GM19023 (cell line): ENCODE results near the gene PFKFB3.
"Not testable (repeated sequence)": the region's sequence is repeated elsewhere in the genome, so short reads cannot be mapped to it uniquely, and the experiment has no call there.

ENCODE experiments used
- ATAC-seq: cut with Tn5 transposase; IDR thresholded peaks from one replicate; pipeline ENCODE4 v1.9.1; 2021; ENCODE audit warnings: mild to moderate bottlenecking, moderate library complexity; ENCODE audit not compliant: unreplicated experiment

The PFKFB3 gene

DNA sequence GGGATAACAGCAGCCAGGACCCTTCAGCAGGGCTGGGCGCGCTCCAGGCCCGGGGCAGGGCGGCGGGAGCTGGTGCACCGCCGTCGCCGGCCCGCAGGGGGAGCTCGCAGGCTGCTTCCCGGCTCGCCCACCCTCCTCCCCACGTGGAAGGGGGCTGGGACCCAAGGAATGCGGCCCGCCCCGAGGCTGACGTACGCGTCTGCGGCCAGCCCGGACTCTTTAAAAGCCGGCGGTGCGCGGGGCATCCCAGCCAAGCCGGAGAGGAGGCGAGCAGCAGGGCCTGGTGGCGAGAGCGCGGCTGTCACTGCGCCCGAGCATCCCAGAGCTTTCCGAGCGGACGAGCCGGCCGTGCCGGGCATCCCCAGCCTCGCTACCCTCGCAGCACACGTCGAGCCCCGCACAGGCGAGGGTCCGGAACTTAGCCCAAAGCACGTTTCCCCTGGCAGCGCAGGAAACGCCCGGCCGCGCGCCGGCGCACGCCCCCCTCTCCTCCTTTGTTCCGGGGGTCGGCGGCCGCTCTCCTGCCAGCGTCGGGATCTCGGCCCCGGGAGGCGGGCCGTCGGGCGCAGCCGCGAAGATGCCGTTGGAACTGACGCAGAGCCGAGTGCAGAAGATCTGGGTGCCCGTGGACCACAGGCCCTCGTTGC is at the start of gene PFKFB3:
TSS of gene PFKFB3 (plus strand) at position 249 of the 647 bp plus-strand sequence. CDS start at position 578, 329 bp downstream.
- ATAC-seq, result peak; percentile 68

DNA sequence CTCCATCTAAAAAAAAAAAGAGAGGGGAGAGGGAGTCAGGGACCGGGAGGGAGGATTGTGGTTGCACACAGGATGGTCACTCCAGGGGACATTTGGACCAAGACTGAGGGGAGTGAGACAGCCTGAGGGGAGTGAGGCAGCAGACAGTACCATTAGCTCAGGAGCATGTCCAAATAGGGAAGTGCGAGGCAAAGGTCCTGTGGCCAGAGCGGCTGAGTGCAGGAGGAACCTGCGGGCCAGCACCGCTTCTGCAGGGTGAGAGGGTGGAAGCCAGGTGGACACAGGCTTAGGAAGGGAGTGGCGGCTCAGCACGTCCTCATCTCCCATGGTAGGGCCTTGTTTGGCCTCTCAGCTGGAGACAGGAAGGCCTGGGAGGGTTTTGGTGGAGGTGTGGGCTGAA is 48.9 kb upstream of the PFKFB3 start:
- no peak for ATAC-seq

DNA sequence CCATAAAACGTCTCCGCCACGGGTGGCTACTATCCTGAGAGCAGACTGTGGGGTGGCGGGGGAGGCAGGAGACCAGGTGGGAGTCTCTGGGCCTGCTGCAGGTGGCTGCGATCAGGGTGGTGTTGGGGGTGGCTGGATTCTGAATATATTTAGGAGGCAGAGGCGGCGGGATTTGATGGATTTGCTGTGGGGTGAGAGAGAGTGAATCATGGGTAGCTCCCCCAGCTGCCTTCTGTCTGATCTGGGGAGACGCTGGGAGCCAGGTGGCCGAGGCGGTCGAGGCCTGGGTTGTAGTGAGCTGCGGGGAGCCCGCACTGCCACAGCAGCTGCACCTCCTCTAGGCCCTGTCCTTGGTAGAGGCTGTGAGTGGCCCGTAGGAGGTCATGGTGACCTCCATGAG is 48.2 kb upstream of the PFKFB3 start:
- no peak for ATAC-seq

DNA sequence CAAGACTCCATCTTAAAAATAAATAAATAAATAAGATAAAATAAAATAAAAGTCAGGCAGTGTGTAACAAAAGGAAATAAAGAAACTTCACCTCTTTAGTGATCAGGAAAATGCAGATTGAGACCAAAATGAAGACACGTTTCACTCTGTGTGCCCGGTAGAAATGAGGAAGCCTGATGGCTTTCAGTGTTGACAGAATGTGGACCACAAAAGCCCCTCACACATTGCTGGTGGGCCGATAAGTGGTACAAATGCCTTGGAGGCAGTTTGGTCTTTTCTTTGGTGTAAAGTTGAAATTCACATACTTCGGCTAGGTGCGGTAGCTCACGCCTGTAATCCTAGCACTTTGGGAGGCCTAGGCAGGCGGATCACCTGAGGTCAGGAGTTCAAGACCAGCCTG is 44.5 kb upstream of the PFKFB3 start:
- no peak for ATAC-seq

DNA sequence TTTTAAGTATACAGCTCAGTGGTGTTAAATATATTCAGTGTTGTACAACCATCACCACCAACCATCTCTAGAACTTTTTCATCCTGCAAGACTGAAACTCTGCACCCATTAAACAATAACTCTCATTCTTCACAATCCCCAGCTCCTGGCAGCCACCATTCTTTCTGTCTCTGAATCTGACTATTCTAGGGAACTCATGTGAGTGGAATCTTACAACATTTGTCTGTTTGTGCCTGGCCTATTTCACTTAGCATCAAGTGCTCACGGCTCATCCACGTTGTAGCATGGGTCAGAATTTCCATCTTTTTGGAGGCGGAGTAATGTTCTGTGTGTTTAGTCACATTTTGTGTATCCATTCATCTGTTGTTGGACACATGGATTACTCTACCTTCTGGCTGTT is 40.8 kb upstream of the PFKFB3 start:
- no peak for ATAC-seq

DNA sequence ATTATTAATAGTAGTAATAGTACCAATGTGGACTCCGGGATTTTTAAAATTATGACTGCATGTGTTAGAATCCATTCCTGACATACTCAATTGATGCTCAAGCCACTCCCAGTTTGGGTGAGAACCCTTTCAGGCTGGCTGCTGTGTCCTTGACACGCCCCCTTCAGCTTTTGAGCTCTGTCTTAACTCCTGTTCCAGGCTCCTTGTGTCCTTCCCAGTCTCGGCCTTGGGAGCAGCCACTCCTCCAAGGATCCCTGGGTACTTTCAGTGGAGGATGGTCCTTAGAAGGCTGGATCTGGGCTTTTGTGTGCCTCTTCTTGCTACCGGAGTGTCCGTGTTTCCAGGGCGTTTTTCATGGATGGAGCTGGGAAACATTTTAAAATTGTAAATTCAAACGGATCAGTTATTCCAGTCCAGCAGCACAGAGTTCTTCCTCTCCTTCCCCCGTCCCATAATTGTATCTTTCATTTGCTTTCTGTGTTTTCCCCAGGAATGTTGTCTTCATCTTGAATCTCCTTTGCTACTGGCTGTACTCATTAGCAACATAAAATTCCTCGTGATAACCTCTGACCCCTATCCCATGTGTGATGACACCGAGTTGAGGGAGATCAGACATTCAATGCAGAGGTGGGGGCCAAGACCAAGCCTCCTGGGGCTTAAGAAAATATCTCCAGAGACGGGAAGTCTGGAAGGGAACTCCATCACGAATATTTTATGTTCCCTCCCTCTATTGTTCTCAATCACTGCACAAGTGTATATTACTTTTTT is 40.0 kb upstream of the PFKFB3 start:
- no peak for ATAC-seq

DNA sequence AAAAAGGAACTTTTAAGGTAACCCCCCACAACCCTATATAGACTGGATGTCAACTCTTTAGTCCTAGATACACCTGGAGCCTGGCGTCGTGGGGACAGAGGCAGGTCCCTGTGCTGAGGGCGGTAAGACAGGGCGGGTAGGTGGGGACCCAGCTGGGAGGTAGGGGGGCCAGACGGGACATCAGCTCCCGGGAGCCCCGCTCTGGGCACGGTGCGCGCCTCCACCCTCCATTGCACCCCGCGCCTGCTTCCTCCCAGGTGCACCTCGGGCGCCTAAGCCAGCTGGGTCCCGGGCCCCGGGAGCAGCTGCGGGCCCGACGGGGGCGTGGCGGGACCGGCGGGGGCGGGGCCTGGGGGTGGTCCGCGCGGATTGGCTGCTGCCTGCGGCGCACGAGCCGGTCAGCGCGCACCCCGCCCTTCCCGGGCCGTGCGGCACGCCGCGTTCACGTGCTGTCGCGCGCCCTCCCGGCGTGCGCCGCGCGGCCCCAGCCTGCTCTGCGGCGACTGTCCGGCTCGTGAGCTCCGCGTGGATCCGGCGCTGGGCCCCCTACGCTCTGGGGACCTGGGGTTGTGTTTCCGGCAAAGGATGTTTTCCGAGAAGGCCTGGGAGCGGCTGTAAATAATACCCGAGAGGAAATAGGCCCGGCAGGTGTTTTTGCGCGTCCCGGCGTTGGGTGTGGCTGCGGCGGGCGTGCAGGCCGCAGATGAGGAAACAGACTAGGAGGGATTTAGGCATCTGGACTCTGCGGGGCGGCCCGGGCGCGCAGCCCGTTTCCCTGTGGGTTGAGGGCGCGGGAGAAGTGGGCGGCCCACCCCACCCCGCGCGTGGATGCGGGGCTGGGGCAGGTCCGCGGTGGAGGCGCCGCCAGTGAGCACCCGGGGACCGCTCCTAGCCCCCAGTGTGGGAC is 39.1 kb upstream of the PFKFB3 start:
- peak; percentile 96 for ATAC-seq

DNA sequence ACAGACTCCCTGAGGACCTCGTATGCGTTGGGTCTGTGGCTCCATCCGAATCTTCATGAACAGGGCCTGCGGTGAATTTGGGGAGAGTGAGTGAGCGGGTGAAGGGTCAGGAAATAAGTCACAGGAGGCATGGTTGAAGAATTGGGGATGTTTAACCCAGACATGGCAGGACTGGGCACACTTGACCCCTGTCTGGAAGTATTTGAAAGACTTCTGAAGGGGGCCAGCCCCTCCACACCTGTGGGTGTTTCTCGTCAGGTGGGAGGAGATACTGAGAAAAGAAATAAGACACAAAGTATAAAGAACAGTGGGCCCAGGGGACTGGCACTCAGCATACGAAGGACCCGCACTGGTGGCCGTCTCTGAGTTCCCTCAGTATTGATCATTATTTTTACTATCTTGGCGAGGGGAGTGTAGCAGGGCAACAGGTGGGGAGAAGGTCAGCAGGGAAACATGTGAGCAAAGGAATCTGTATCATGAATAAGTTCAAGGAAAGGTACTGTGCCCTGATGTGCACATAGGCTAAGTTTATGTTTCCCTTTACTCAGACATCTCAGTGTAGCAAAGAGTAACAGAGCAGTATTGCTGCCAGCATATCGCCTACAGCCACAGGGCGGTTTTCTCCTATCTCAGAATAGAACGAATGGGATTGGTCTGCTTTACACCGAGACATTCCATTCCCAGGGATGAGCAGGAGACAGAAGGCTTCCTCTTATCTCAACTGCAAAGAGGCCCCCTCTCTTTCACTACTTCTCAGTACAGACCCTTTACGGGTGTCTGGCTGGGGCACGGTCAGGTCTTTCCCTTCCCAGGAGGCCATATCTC is 38.2 kb upstream of the PFKFB3 start:
- ATAC-seq, result no peak

DNA sequence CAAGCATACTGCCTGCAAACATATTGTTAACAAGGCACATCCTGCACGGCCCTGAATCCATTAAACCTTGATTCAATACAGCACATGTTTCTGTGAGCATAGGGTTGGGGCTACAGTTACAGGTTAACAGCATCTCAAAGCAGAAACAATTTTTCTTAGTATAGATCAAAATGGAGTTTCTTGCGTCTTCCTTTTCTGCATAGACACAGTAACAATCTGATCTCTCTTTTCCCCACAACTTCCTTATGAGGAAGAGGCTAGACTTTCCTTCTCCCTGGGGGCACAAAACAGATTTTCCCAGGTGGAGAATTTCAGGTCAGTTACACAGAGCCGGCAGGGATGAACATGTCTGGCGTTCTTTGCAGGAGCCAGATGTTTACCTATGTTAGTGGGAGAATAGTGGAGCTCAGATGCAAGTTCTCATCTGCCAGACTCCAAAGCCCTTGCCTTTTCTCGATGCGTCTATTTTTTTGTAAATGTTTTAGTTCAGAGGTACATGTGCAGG is 37.5 kb upstream of the PFKFB3 start:
- no peak for ATAC-seq

DNA sequence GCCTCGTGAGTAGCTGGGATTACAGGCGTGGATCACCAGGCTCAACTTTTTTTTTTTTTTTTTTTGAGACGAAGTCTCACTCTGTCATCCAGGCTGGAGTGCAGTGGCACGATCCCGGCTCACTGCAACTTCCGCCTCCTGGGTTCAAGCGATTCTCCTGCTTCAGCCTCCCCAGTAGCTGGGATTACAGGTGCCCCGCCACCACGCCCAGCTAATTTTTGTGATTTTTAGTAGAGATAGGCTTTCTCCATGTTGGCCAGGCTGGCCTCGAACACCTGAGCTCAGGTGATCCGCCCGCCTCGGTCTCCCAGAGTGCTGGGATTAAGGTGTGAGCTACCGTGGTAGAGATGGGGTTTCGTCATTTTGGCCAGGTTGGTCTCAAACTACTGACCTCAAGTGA is 36.8 kb upstream of the PFKFB3 start:
- not testable (repeated sequence) for ATAC-seq

DNA sequence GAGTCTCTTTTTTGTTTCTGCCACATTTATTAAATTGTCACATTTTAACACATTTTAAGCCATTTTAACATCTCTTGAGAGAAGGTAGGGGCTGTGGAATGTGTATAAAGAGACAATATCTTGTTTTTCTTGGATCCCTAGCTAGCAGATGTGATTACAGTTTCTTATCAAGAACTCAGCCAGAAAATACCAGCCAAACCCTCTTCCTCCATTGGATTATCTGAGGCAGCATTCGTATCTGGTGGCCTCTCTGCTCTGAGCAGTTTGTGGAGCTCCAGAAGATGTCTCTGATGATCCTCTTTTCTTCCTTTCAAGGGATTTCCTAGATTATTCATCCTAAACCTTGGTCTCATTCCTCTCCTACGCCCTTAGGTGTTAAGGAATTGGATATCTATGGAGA is 35.3 kb upstream of the PFKFB3 start:
- no peak for ATAC-seq

DNA sequence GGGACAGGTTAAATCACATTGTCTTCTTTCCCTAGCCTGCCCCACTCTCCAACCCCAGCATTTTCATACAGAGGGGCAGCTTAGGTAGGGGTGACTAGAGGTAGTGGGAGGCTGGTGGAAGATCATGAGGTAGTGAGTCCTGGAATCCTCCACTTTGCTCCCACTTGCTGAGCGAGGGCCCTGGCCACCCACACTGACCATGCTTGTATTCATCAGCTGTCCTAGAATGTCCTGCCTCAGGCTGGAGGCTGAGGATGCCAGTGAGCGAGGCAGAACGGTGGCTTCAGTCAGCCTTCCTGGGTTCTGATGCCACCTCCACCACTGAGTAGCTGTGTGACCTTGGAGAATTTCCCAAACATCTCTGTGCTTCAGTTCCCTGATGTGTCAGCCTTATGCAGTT is 34.6 kb upstream of the PFKFB3 start:
- ATAC-seq, result no peak

DNA sequence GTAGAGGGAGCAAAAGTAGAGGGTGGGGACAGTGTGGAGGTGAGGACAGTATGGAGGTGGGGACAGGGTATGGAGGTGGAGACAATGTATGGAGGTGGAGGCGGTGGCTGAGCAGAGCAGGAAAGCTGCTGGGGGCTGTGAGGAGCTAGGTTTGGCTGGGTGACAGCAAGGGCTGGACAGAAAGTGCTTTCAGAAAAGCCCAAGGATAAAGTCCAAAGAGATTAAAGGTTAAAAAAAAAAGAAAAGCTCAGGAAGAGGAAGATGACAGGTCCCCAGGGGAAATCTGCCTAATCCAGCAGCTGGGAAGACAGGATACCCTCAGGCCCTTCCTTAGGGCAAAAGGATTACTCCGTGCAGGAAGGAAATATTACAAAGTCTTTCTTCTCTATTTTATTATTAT is 32.1 kb upstream of the PFKFB3 start:
- ATAC-seq, result no peak

DNA sequence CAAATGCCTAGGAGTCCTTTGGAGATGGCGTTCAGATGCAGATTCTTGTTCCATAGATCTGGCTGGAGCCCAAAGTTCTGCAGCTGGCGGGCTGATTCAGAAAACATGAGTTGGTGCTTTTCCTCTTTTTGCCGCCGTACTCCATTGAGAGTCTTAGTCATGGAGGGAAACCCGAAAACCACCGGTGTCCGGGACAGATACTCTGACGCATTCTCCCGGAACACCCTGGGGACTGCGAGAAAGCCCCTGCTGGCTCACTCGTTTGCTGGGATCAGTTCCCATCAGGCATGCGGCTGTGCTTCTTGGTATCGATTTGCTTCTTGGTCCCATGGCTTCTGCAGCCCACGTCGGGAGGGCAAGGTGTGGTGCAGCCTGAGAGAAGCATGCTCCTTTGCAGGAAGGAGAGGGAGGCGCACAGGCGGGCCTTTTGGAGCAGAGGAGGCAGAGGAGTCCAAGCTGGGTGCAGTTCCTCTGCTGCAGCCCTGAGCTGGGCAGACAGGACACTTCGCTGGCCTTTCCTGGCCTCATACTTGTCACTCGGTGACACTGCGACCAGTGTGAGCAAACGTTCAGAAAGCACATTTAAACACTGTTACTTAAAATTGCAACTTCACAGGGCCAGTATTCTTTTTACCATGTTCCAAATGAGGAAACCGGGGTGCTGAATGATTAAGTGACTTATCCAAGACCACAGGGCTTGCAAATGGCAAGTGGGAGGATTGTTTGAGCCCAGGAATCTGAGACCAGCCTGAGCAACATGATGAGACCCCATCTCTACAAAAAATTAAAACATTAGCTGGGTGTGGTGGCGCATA is 30.6 kb upstream of the PFKFB3 start:
- no peak for ATAC-seq

DNA sequence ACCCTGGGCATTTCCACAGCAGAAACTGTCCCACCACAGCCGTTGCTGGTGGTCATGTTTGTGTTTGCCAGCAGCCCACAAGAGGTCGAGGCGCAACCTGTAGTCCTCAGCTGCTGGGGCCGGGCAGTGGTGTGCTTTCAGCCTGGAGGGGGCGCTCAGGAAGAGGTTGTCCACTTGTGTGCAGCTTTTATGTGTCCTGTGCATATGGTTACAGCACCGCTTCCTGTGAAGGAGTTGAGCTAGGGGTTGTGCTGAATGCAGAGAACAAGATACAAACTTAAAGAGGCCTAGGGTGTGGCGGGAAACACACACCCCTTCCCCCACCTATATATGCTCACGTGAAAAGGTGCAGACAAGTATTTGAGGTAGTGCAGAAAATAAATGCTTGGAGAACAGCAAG is 29.5 kb upstream of the PFKFB3 start:
- no peak for ATAC-seq

DNA sequence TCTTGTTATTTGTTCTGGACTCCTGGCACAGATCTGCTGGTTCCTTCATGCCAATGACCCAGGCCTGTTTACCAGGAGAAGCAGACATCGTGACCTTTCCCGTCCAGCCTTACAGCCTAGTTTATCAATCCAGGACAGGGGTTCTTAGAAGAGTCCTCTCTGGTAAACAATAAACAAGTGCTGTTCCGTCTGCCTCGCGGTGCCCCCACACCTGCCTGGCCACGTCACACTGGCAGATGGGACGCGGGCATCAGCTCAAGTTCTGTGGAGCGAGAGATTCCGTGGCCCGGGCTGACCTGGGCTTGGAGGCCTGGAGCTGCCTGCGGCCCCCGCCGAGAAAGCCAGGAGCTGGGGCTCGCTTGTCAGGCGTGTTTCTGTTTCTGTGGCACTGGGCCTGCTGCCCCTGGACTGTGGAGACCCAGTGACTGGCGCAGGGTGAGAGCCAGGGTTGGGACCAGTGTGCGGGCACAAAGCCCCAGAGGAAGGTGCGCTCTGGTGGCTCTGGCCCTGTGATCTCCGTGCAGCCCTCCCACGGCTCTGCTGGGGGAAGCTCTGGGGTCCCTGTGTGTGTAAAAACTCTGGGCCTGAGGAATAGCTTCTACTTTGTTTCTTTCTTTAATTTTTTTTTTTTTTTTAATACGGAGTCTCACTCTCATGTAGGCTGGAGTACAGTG is 28.4 kb upstream of the PFKFB3 start:
- ATAC-seq, result no peak

DNA sequence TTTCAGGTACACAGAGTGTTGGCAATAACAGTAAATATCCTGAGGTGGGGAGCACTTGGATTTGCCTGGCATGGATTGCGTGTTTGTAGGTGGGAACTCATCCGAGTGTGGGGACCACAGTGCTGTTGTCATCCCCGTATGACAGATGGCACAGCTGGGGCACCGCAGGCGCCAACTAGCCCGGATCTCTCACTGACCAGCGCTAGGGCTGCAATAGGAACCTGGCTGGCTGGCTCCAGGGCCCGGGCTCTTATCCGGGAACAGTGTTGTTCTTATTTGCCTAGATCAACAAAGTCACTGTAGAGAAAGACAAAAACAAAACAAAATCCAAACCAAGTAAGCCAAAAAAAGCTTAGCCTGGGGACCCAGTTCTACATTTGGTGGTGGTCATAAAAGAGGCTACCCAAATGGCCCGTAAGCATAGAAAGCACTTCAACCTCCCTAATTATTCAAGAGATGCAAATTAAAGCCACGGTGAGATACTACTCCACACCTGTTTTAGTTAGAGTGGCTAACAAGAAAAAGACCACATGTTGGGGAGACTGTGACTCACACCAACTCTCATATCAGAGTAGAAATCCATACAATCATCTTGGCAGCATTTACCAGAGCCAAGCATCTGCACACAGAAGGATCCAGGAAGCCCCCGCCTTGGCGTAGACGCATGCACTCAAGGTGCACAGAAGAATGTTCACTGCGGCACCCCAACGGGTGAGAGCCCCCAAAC is 27.2 kb upstream of the PFKFB3 start:
- no peak for ATAC-seq

DNA sequence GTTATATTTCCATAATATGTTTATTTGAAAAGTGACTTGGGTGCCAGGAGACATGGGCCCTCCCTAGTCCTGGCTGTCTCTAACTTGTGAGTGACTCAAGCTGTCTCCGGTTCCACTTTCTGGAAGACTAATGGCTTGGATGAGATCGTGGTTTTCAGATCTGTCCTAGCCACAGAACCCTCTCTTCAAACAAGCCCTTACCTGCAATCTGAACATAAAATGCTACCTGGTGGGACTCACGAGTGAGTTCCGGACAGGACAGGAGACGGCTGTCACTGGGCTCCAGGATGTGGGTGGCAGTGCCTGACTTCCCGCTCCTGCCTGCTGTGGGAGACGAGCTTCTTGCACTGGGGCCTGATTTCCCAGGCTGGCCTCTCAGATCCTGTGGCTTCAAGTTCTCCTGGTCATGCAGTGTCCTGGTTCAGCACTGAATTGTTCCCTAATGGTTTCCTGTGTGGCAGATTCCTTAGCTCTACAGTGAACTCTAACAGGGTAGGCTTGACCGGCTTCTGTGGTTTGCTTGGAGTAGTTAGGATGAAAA is 26.0 kb upstream of the PFKFB3 start:
- ATAC-seq, result no peak
